Measurements from ENCODE around the gene YIPF1.
"Not testable (repeated sequence)": the region's sequence is repeated elsewhere in the genome, so short reads cannot be mapped to it uniquely, and the experiment has no call there.

Gene YIPF1

GRCh38 chr1:53894644-53895043, 5.0 kb upstream of the YIPF1 start:
- no peak for DNase-seq

DNA sequence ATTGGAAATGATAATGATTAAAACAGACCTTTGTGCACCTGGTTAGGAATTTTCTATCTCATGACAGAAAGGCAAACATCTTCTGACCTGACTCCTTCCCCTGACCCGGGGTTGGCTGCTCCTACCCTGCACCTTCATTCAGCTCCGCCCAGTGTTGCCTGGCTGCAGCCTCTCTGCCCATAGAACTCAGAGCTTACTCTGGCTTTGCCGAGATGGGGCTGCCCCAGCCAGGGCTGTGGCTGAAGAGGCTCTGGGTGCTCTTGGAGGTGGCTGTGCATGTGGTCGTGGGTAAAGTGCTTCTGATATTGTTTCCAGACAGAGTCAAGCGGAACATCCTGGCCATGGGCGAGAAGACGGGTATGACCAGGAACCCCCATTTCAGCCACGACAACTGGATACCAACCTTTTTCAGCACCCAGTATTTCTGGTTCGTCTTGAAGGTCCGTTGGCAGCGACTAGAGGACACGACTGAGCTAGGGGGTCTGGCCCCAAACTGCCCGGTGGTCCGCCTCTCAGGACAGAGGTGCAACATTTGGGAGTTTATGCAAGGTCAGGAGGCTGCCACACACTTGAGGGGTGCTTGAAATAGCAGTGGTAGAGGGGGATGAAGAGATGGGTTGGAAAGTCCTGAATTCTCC, 4.5 kb upstream of the YIPF1 start, which contains the start of gene DIO1:
TSS of gene DIO1 (plus strand) at position 189 of the 638 bp plus-strand sequence. CDS start at position 213, 24 bp downstream.
- DNase-seq = no peak

GRCh38 chr1:53892911-53893310, 3.3 kb upstream of the YIPF1 start:
- no peak for DNase-seq

- no peak for DNase-seq
These were observed 2.1 kb upstream of the YIPF1 start for GRCh38 chr1:53891678-53892077.

DNA sequence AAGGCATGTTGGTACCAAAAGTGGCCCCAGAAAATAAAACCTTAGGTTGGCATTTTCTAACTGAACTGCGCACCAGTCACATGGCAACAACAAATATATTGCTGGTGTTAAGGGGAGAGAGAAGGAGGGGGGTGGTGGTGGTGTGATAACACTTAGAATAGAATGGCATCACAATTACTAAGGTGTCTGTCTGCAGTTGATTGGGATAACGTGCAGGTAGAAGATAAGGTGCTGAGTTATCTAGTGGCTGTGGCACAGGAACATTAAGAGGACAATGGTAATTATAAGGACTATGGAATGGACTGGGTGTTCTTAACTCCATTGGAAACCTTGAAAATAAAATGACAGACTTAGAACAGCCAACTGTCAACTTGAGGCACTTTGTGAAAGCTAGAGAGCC, 1.4 kb upstream of the YIPF1 start:
- no peak for DNase-seq

DNA sequence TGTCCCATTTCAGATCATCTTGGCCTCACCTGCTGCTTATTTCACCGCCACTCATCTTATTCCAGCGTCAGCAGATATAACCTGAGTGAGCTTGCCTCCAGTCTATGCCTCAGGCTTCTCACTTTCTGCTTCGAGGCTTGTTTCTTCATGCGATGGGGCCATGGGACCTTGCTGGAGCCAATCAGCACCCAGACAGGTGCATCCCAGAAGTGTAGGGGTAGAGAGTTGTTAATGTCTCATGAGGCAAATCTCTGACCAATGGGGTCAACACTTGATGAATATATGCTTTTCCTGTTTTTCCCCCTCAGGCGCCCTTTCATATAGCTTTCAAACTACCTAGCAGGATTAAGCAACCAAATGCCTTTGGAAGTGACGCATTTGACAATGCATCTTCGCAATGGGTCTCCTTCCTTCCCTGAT, 935 bp upstream of the YIPF1 start:
- DNase-seq = no peak

GRCh38 chr1:53888681-53889080, 916 bp downstream of the YIPF1 start:
- DNase-seq = no peak

GRCh38 chr1:53883600-53883999, 6.0 kb downstream of the YIPF1 start:
- DNase-seq = not testable (repeated sequence)

GRCh38 chr1:53881853-53882252, 7.7 kb downstream of the YIPF1 start:
- DNase-seq = not testable (repeated sequence)

GRCh38 chr1:53878492-53879105, 11.0 kb downstream of the YIPF1 start:
- DNase-seq = no peak

DNA sequence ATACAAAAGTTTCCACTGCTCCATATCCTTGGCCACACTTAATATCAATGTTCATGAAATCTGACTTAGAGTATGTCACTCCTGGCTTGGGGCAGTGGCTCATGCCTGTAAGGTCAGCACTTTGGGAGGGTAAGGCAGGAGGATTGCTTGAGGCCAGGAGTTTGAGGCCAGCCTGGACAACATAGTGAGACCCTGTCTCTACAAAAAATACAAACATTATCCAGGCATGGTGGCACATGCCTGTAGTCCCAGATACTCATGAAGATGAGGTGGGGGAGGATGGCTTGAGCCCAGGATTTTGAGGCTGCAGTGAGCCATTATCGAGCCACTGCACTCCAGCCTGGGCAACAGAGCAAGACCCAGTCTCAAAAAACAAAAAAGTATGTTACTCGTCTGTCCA, 14.4 kb downstream of the YIPF1 start:
- DNase-seq = not testable (repeated sequence)

GRCh38 chr1:53871773-53872484, 17.7 kb downstream of the YIPF1 start:
- no peak for DNase-seq

DNA sequence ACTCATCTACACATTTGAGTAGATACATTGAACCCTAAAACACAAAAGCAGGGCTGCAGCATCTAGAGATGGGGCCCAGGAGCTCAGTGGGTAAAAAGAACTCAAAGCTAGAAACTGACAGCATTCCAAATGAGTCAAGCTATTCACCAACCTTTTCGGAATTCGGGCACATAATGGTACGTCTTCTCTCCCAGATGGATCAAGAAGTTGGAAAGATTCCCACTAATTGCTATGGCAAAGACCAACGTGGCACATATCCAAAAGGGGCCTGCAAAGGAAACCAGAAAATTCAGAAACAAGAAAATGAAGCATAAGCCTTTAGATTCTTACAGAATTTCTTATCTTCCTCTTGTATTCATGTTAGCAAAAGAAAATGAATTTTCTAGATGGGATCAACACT, 18.4 kb downstream of the YIPF1 start:
- DNase-seq = no peak

DNA sequence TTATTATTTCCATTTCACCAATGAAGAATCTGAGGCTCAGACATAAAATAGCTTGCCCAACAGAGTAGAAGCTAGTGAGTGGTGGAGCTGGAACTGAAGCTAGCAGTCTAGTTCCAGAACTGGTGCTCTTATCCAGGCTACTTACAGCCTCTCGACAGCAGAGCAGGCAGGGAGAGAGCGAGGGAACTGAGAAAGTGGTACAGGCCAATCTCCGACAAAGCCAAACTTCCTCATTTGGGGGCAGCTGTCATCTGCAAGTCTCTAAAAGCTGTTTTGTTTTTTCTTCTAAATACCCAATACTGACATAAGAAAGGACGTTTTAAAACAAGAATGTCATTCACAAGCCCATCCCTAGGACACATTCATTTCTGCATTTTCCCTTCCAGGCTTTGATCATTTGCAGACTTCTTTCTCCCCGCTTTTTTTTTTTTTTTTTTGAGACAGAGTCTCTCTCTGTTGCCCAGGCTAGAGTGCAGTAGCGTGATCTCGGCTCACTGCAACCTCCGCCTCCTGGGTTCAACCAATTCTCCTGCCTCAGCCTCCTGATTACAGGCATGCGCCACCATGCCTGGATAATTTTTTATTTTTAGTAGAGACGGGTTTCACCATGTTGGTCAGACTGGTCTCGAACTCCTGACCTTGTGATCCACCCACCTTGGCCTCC, 20.0 kb downstream of the YIPF1 start:
- DNase-seq = no peak

DNA sequence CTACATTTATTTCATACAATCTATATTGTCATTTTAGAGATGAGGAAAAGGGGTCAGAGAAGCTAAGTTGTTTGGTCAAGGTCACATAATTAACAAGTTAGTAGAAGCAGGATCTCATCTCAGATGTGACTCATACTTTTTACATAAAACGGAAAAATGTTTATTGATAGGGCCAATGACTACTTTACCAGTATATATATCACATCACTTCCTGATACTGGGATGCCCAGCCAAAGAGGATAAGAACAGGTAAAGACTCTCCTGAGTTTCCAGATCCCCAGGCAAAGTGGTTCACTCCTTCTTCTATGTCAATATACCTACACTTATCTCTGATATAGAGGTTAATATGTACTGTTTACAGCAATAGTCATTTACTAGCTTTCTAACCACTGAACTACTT, 21.0 kb downstream of the YIPF1 start:
- no peak for DNase-seq

- no peak for DNase-seq
These were observed 27.1 kb downstream of the YIPF1 start for GRCh38 chr1:53862507-53862906.

GRCh38 chr1:53860967-53861411, 28.6 kb downstream of the YIPF1 start:
- DNase-seq = peak; percentile 38

- DNase-seq = no peak
These were observed 37.9 kb downstream of the YIPF1 start for GRCh38 chr1:53851571-53852285.

GRCh38 chr1:53850082-53850673, 39.4 kb downstream of the YIPF1 start:
- DNase-seq = no peak

- no peak for DNase-seq
These were observed 41.6 kb downstream of the YIPF1 start for GRCh38 chr1:53847980-53848379.

DNA sequence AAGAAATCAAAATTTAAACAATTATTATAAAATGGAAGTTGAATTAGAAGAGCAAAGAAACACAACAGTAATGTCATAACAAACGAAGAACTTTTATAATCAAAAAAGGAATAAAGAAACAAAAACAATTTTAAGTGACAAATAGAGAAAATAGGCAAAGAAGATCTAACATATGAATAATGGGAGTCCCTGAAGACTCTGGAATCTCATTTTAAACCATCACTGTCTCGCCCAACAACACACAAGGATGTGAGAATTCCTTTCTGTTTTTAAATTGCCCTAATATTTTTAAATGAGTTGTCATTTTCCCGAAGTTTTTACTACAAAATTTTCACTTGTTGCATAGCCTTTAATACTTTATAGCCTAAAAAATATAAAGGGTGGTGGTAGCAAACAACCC, 47.2 kb downstream of the YIPF1 start:
- no peak for DNase-seq

- no peak for DNase-seq
These were observed 51.0 kb downstream of the YIPF1 start for GRCh38 chr1:53838654-53838974.

Measured in effector CD4-positive, alpha-beta T cell (primary cell).